NCI-H460 (cell line): Measurements from ENCODE around the gene EML3. TPM values are rescaled to one million over a fixed set of nuclear protein-coding genes. Genes with fewer than 3 reads are reported as not detected.

Experiments
- DNase-seq: peaks from one replicate; pipeline ENCODE4 v3.0.0-alpha.2; 2016; ENCODE audit warnings: low read depth; ENCODE audit errors: extremely low read depth
- small RNA-seq, 2 experiments: library from RNA; depleted of rRNA; stranded (forward); fragments of <200 nt; gene quantifications; one replicate each; pipeline ENCODE3, GENCODE V24; 2014
- total RNA-seq: library from RNA; depleted of rRNA; stranded (reverse); fragments of >200 nt; shearing (Covaris generic); gene quantifications from 2 replicates; pipeline ENCODE4 v1.2.3, GENCODE V29; 2014; rRNA removed

The EML3 gene
- total RNA-seq, 1 experiment from 2014 or later = 14.6 TPM

GRCh38 chr11:62554387-62555167 lies 58.0 kb downstream of the EML3 start:
- DNase-seq = no peak

DNA sequence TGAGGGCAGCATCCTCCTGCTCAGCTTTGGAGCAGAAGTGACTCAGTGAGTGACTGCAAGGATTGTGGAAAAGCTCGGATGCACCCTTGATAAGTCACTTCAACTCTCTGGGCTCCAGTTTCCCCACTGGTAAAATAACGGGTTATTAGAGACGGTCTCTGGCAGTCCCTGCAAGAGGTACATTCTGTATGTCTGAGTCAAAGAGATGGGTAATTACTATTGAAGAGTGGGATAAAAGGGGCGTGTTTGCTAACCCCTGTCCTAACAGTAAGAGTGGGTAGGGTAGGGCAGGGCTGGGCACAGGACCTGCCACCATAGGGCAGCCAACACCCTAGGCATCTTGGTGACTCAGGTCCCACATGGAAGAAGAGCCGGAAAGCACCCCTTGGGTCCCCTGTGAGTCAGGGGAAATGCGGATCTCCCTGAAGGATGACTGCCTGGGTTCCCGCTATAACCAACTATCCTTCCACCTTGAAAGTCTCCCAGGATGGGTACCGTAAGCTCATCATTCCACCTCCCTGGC lies 58.7 kb downstream of the EML3 start:
- peak; percentile 53 for DNase-seq

GRCh38 chr11:62553080-62553838 lies 59.3 kb downstream of the EML3 start:
- DNase-seq = peak; percentile 86

GRCh38 chr11:62552485-62553079 lies 60.0 kb downstream of the EML3 start:
- DNase-seq = no peak

Small RNAs within 50 kb of the gene (small RNA-seq; reads per million reads assigned to genes)
- 0 reads per million in 2 experiments for gene AP001458.1
- 0 reads per million in 2 experiments for gene EEF1G
- 0 to 0.06 reads per million in 2 experiments for gene MIR6747

Other genes starting within 250 kb of the EML3 start
- gene SCGB1A1, start 193.7 kb downstream of the EML3 start, total RNA-seq = not detected in 2 replicates
- gene AHNAK, start 66.0 kb downstream of the EML3 start, total RNA-seq = 80.2 and 86.0 TPM in 2 replicates
- 2,030 and 2,160 TPM in 2 replicates for gene EEF1G, start 38.9 kb downstream of the EML3 start, total RNA-seq
- gene TUT1, start 21.3 kb downstream of the EML3 start, total RNA-seq = 6.3 and 6.4 TPM in 2 replicates
- gene MTA2, start 10.9 kb downstream of the EML3 start, total RNA-seq = 67.7 and 79.0 TPM in 2 replicates
- 1.2 and 3.0 TPM in 2 replicates for gene ROM1, start 482 bp upstream of the EML3 start, total RNA-seq
- gene B3GAT3, start 9.2 kb upstream of the EML3 start, total RNA-seq = 22.6 TPM in 2 replicates
- 172 and 229 TPM in 2 replicates for gene GANAB, start 33.8 kb upstream of the EML3 start, total RNA-seq
- gene INTS5, start 40.5 kb upstream of the EML3 start, total RNA-seq = 11.1 and 11.4 TPM in 2 replicates
- 61.6 and 69.1 TPM in 2 replicates for gene C11orf98, start 52.4 kb upstream of the EML3 start, total RNA-seq
- 8.8 and 11.5 TPM in 2 replicates for gene CSKMT, start 52.5 kb upstream of the EML3 start, total RNA-seq
- gene UQCC3, start 58.9 kb upstream of the EML3 start, total RNA-seq = 13.9 and 20.2 TPM in 2 replicates
- 5.4 and 5.5 TPM in 2 replicates for gene LBHD1, start 59.5 kb upstream of the EML3 start, total RNA-seq
- 82.6 and 93.2 TPM in 2 replicates for gene UBXN1, start 66.3 kb upstream of the EML3 start, total RNA-seq
- 0.02 TPM in 1 of 2 replicates, not detected in the other for gene LRRN4CL, start 76.8 kb upstream of the EML3 start, total RNA-seq
- 57.4 and 59.2 TPM in 2 replicates for gene BSCL2, start 94.6 kb upstream of the EML3 start, total RNA-seq
- gene GNG3, start 94.9 kb upstream of the EML3 start, total RNA-seq = 0.17 TPM in 1 of 2 replicates, not detected in the other
- gene HNRNPUL2, start 114.7 kb upstream of the EML3 start, total RNA-seq = 4.4 and 7.5 TPM in 2 replicates
- 25.8 and 28.8 TPM in 2 replicates for gene TTC9C, start 115.7 kb upstream of the EML3 start, total RNA-seq
- 4.1 and 5.5 TPM in 2 replicates for gene ZBTB3, start 141.4 kb upstream of the EML3 start, total RNA-seq
- 79.6 and 88.3 TPM in 2 replicates for gene POLR2G, start 148.8 kb upstream of the EML3 start, total RNA-seq
- gene TAF6L, start 158.6 kb upstream of the EML3 start, total RNA-seq = 10.5 and 11.9 TPM in 2 replicates
- 38.4 and 44.3 TPM in 2 replicates for gene TMEM179B, start 174.6 kb upstream of the EML3 start, total RNA-seq
- gene TMEM223, start 179.2 kb upstream of the EML3 start, total RNA-seq = 21.4 and 25.9 TPM in 2 replicates
- 18.7 and 28.7 TPM in 2 replicates for gene NXF1, start 192.7 kb upstream of the EML3 start, total RNA-seq
- gene STX5, start 219.3 kb upstream of the EML3 start, total RNA-seq = 14.7 and 15.9 TPM in 2 replicates
- not detected in 2 replicates for gene TEX54, start 220.1 kb upstream of the EML3 start, total RNA-seq
- 64.7 and 71.2 TPM in 2 replicates for gene WDR74, start 226.8 kb upstream of the EML3 start, total RNA-seq